Right lobe of liver (tissue), 6 donors: ENCODE data around the gene SAT2. TPM values are rescaled to one million over a fixed set of nuclear protein-coding genes. Genes with fewer than 3 reads are reported as not detected.
A peak's percentile ranks its signal among the peaks of the same experiment; 100 is the strongest.
"Not testable (repeated sequence)": the region's sequence is repeated elsewhere in the genome, so short reads cannot be mapped to it uniquely, and the experiment has no call there.

Source experiments
- ATAC-seq, 4 donors: fragments of 200-7000 bp; cut with Tn5 transposase; one replicate each; pipeline ENCODE4 v1.9.1; 2020; ENCODE audit warnings: mild to moderate bottlenecking in 4 of 4, moderate library complexity in 4 of 4
- DNase-seq, 3 donors: peaks; one replicate each; pipeline ENCODE4 v3.0.0-alpha.2; 2020
- H3K27ac ChIP-seq, 3 donors: fragments of 200-600 bp; one replicate each; pipeline ENCODE4 v1.8.0; 2022
- H3K27me3 ChIP-seq, 2 donors: fragments of 200-600 bp; one replicate each; pipeline ENCODE4 v1.8.0; 2022
- H3K36me3 ChIP-seq, 4 donors: fragments of 200-600 bp; sonication (generic) in 1 of 4; one replicate each; pipeline versions ENCODE4 v1.5.1 to v1.8.0; 2017 to 2022; ENCODE audit warnings: control low read depth in 1 of 4
- H3K4me1 ChIP-seq, 4 donors: fragments of 200-600 bp; sonication (generic) in 1 of 4; one replicate each; pipeline versions ENCODE4 v1.5.1 to v1.8.0; 2017 to 2022; ENCODE audit warnings: control low read depth in 1 of 4
- H3K4me3 ChIP-seq, 3 donors: fragments of 200-600 bp; one replicate each; pipeline ENCODE4 v1.8.0; 2022
- H3K9me3 ChIP-seq, 4 donors: fragments of 200-600 bp; sonication (generic) in 1 of 4; one replicate each; pipeline versions ENCODE4 v1.5.1 to v1.8.0; 2017 to 2022; ENCODE audit warnings: control low read depth in 1 of 4
- CTCF ChIP-seq, 4 donors: fragments of 200-600 bp in 3 of 4; fragments of 450-650 bp in 1 of 4; IDR thresholded peaks; one replicate each; pipeline versions ENCODE4 v1.5.1 to v1.8.0; 2016 to 2022; ENCODE audit warnings: antibody characterized with exemption in 4 of 4, mild to moderate bottlenecking in 2 of 4
- POLR2A ChIP-seq: fragments of 450-650 bp; IDR thresholded peaks from one replicate; pipeline ENCODE4 v1.6.1; 2017; ENCODE audit warnings: antibody characterized with exemption, mild to moderate bottlenecking
- WGBS: methylation state at CpG from one replicate; pipeline ENCODE4 v1.1.6; 2018; ENCODE audit warnings: low coverage, low lambda C conversion rate; ENCODE audit not compliant: insufficient coverage; ENCODE audit errors: missing lambda C conversion rate; 5-methylcytosine and 5-hydroxymethylcytosine counted together
- intact Hi-C, 2 donors: fragments of 100-400 bp; cut with DNase I; formaldehyde crosslinking; loops; one replicate each; pipeline versions ENCODE4 v1.11.2 to v1.14.1; 2022
- total RNA-seq, 6 experiments: library from RNA; depleted of rRNA in 2 of 6; stranded (reverse); fragments of >200 nt in 2 of 6; fragmentation: NEBNext Ultra II Directional in 3 of 6; extraction: Animal tissue kit (Norgen Biotek cat#: 25700) in 3 of 6; gene quantifications; one replicate each; pipeline versions ENCODE4 v1.1.0 to v1.2.4, GENCODE V29; 2016 to 2023
- donor health status: DM: no; HTN: yes; CAD: no.
- donor health status: DM: no; HTN: no; CAD: no.
- donor health status: DM: no; HTN: no; CAD: no.
- donor health status: DM: no; HTN: yes; CAD: no.
- donor health status: DM: no; HTN: yes; CAD: no.

The SAT2 gene
- total RNA-seq, 6 experiments from 2014 or later: 99.3 to 187 (median 120) TPM

GRCh38 chr17:7650509-7651096 is 23.0 kb upstream of the SAT2 start, which contains the start of gene ATP1B2:
Gene ATP1B2, plus strand, starts transcription at chr17:7650926. Its CDS starts 593 bp downstream, at chr17:7651519.
- ATAC-seq (peak; percentile 84 to 93 (median 88)), DNase-seq (peak; percentile 72 to 85 (median 73))
- no peaks in the 10 kb centered on the region for H3K27me3 ChIP-seq
- no peak within 1 kb of the TSS for H3K27ac ChIP-seq
- intact Hi-C loops: no loop called here
- H3K9me3 ChIP-seq: no peaks in the 10 kb centered on the region
- no peaks in the 10 kb centered on the region for H3K36me3 ChIP-seq
- 3% methylated on average over 14 of the region's 34 CpGs for WGBS
- H3K4me1 ChIP-seq: peaks cover 0 to 13% (median 4%) of the 10 kb centered on the region in 4 donors
- TF ChIP-seq CTCF (IDR thresholded peaks at IDR 0.05) (no peak), POLR2A (no peak)
- H3K4me3 ChIP-seq: peak within 1 kb of the TSS; percentile 32 to 48 (median 46)

GRCh38 chr17:7647018-7647417 is 19.4 kb upstream of the SAT2 start:
- Histone ChIP-seq H3K9me3 (no peaks in the 10 kb centered on the region), H3K36me3 (no peaks in the 10 kb centered on the region), H3K4me1 (peaks cover 0 to 13% (median 4%) of the 10 kb centered on the region in 4 donors), H3K27me3 (no peaks in the 10 kb centered on the region), H3K4me3 (no peak overlapping the region), H3K27ac (no peak overlapping the region)
- WGBS: 50% methylated on average over 2 of the region's 4 CpGs
- intact Hi-C loops: no loop called here
- DNase-seq (no peak), ATAC-seq (no peak)
- no peak for TF ChIP-seq CTCF (IDR thresholded peaks at IDR 0.05)
- TF ChIP-seq POLR2A: no peak

GRCh38 chr17:7646457-7646856 is 18.8 kb upstream of the SAT2 start:
- no peak overlapping the region for H3K4me3 ChIP-seq

GRCh38 chr17:7644775-7645174 is 17.2 kb upstream of the SAT2 start:
- no peak for ATAC-seq
- TF ChIP-seq POLR2A (no peak), CTCF (IDR thresholded peaks at IDR 0.05) (no peak)
- Histone ChIP-seq H3K9me3 (no peaks in the 10 kb centered on the region), H3K27me3 (no peaks in the 10 kb centered on the region), H3K4me1 (no peaks in the 10 kb centered on the region), H3K27ac (no peak overlapping the region), H3K4me3 (no peak overlapping the region), H3K36me3 (no peaks in the 10 kb centered on the region)
- intact Hi-C loops: no loop called here
- WGBS: 43% methylated on average over 4 of the region's 4 CpGs
- DNase-seq: no peak

More at GRCh38 chr17:7646457-7646856, 18.8 kb upstream of the SAT2 start:
- H3K27me3 ChIP-seq: no peaks in the 10 kb centered on the region
- H3K4me1 ChIP-seq: peaks cover 0 to 12% (median 4%) of the 10 kb centered on the region in 4 donors
- H3K9me3 ChIP-seq: no peaks in the 10 kb centered on the region
- no peak for TF ChIP-seq CTCF (IDR thresholded peaks at IDR 0.05)
- no peak for TF ChIP-seq POLR2A
- H3K36me3 ChIP-seq: no peaks in the 10 kb centered on the region
- WGBS: 91% methylated on average over 7 of the region's 9 CpGs
- ATAC-seq (no peak), DNase-seq (no peak)
- H3K27ac ChIP-seq: no peak overlapping the region
- intact Hi-C loops: no loop called here

- ATAC-seq, H3K36me3 ChIP-seq, H3K9me3 ChIP-seq, H3K4me1 ChIP-seq, DNase-seq, intact Hi-C loops, H3K4me3 ChIP-seq, H3K27me3 ChIP-seq, H3K27ac ChIP-seq: not testable (repeated sequence)
- 51% methylated on average over 5 of the region's 7 CpGs for WGBS
Measured at GRCh38 chr17:7641635-7642034, 14.0 kb upstream of the SAT2 start.
